GM18868 (cell line): ENCODE data around the gene MAP4K4.
"Not testable (repeated sequence)": the region's sequence is repeated elsewhere in the genome, so short reads cannot be mapped to it uniquely, and the experiment has no call there.

Experiments used
- ATAC-seq: cut with Tn5 transposase; IDR thresholded peaks from one replicate; pipeline ENCODE4 v1.9.1; 2021; ENCODE audit warnings: mild to moderate bottlenecking, moderate library complexity; ENCODE audit not compliant: unreplicated experiment

Gene MAP4K4

DNA sequence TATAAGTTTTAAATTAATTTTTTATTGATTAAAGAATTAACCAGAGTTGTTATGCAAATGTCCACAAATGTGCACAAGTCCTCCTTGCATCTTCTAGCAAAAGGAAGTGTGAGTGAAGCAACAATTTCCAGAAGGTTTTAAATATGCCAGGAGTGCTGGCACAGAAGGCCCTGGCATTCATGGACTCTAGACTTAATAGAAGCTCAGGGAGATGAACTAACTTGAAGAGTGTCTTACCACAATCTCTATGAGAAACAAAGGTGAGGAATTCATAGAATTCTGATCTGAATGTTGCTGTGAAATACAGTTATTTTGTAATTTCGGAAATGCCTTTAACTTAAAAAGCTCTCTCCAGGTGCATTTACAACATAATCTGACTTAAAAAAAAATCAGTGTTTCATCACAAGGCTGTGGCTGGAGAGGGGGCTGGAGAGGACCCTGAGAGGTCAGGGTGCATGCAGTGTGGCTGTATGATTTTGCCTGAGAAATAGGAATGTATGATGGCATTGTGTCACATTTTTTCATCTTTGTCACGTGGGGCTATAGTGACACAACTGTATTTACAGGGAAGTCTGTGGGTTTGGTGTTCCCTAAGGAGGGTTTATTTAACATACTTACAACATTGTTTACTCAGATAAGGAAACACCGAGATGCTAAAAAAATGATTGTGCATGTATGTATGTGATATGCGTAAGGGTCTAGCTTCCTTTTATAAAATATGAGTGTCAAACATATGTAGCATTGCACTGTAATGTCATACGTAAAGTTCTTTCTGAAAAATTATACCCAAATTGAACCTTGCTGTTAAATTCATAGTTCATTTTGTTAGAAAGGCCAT lies 66.2 kb downstream of the MAP4K4 start:
- no peak for ATAC-seq

DNA sequence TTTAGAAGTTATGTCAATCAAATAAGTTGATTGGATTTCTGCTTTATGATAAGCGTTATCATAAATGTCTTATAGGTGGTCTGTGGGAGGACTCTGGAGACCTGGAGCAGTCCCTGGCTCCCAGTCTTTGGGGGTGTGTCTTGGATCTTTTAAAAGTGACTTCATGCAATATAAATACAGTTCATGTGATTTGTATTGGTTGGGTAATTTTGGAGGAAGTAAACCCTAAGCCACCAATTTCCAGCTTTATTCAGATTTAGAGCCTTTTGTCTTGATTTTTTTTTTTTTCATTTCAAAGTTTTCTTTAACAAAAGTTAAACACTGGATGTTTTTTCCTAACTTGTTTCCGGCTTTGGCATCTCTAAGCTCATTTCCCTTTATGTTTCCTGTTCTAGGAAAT lies 68.8 kb downstream of the MAP4K4 start:
- no peak for ATAC-seq

DNA sequence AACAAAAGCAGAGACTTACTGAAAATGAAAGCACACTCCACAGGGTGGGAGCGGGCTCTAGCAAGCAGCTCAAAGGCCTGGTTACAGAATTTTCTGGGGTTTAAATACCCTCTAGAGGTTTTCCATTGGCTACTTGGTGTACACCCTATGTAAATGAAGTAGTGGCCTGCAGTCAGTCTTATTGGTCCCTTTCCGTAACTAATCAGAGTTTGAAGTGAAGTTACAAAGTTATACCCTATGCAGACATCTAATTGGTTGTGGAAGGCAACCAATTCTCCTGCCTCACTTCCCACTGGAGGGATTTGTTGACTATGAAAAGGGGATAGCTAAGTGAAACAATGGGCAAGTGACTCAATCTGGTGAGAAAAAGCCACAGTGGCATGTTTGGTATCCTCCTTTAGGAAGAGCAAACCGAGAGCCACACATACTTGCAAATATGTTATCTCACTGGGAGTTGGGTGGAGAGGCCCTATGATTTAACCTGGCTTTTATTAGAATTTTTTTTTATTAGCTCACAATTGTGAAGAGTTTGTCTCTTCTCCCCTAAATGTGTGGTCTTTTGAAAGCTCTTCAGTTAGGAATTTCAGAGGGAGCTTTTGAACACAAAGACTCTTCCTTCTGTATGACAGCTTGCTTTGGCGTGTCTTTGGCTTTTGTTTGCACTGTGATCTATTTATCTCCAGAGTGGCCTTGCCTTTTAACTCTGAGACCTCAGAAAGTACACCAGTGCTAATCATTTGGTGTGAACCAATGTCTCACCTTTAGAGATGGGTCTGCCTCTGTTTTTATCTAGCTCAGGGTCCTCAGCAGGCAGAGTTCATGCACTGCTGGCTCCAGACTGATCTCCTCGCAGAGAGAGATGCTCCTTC lies 69.6 kb downstream of the MAP4K4 start:
- ATAC-seq = no peak

DNA sequence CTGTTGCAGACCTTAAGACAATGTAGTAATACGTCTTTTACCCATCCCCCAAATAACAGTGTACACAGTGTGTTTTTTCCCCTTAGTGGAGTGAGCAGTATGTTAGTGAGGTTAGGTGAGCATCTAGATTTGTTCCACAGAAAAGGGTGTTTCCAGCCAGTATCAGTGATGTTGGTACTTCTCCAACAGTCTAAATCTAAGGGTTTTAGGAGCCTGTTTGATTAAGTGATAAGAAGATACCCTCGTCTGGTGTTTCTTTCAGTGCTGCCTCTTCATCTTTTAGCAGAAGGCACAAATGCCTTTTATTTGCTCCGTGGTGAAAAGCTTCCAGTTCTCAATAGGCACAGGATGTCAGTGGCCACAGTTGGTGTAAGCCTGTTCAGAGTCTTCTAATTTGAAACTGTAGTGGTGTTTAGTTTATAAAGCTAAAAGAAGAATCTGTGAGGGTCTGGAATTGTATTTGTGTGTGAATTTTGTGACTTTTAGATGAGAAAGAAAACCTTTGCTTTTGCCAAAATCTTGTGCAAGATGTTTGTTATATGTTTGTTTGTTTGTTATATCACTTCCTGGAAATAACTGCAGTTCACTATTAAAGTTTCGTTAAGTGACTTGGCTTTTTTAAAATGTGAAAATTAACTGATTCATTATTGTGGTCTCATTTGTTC lies 71.2 kb downstream of the MAP4K4 start:
- ATAC-seq = no peak

DNA sequence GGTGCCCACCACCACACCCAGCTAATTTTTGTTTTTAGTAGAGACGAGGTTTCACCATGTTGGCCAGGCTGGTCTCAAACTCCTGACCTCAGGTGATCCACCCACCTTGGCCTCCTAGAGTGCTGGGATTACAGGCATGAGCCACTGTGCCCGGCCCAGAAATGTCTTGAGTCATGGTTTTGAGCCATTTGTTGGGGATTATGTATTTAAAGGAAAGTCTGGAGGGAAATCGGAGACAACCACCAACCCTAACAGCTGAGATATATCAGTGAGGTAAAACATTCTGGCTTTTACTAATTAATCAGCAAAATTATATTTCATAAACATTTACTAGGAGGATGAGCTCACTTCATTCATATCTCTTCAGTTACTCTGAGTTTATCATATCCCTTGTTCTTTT lies 72.2 kb downstream of the MAP4K4 start:
- not testable (repeated sequence) for ATAC-seq

DNA sequence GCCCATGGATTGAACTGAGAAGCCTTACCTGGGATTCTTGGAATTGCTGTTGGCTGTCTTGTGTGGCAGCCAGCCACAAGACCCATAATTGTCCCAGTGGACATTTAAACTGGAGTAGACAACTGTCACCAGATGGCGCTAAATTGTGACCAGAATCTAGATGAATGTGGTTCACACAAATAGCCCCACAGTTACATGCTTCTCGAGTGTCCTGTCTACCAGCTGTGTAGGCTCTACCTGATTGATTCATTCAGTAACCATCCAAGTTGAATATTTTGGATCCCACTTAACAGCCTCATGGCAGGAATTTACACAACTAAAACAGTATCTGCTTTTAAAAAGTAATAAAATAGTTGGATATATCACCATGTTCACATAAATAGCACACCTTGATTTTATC lies 73.2 kb downstream of the MAP4K4 start:
- peak; percentile 70 for ATAC-seq

DNA sequence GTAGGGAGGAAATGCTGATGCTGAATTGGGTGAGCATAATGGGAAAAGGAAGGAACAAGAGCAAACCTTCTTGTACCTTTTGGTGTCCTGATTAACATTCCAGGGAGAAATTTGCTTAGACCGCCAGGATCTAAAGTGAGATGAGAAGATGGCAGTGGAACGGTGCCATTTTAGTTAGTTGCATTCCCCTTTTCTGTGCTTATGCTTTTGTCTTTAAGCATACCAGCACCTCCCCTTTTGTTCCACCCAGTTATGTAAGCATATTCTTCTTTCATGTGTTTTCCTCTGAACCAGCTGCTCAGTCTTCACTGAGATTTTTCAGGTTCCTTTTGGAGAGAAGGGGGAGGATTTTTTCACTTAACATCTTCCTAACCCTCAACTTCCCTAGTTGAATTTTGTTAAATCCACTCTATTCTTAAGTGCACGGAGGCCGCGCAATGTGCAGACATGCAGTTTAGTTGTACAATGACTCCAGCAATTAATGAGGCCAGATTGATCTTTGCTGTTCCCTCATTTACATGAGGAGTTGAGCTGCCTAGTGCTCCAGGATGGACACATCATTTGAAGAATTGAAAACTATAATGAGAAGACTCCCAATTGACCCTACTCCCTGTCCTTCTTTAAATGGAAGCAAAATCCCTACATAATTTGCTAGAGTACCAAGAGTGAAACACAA lies 73.9 kb downstream of the MAP4K4 start:
- no peak for ATAC-seq

DNA sequence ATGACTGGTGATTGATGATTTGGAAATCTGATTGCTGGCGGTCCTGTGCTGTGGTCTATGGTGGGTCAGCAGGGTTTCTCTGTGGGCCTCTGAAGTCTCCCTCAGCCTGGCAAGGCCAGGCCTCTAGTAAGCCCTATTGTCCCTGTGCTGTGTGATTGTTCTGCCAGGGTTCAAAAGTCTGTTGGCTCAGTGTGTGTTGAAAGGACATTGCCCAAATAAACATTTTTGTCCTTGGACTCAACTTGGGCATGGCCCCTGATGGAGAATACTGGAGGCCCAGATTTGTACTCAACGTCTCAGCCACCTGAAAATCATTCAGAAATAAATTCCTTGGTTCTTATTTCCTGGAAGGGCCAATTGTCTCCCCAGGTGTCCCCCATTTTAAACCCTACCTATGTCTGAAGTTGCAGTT lies 74.4 kb downstream of the MAP4K4 start:
- ATAC-seq = no peak

DNA sequence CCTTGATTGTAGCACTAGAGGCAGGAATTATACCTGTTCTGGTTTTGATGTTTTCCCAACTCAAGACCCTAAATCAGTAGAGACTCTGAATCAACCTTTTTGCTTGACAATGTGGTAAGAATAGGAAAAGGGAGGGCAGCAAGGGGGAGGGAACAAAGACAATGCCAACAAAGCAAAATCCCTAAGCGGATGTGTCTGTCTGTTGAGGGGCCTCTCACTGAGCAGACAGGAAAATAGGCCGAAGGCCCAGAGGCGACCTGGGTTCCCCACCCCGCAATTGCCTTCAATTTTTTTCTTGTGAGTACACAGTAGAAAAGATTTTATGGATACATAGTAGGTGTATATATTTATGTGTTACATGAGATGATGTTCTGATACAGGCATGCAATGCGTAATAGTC lies 75.6 kb downstream of the MAP4K4 start:
- ATAC-seq = no peak

DNA sequence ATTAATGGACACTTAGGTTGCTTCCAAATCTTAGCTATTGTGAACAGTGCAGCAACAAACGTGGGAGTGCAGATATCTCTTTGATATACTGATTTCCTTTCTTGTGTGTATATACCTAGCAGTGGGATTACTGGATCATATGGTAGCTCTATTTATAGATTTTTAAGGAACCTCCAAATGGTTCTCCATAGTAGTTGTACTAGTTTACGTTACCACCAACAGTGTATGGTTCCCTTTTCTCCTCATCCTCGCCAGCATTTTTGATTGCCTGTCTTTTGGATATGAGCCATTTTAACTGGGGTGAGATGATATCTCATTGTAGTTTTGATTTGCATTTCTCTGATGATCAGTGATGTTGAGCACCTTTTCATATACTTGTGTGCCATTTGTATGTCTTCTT lies 76.5 kb downstream of the MAP4K4 start:
- not testable (repeated sequence) for ATAC-seq

DNA sequence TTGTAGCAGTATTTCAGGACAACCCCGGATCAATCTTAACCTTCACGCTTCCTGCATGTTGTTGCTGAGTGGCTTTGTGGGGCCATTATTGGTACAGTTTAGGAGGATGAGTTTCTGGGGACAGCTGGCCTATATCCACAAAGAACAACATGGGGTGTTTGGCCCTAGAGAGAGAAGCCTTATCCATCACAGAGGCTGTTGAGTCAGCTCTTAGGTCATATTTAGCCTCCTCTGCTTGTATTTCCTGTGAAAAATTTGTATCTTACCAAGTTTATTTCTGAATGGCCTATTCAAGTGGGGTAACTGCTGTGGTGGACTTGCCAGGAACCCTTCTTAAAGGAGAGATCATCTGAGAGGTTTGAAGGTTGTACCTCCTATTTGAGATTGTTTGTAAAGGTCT lies 77.6 kb downstream of the MAP4K4 start:
- ATAC-seq = no peak

DNA sequence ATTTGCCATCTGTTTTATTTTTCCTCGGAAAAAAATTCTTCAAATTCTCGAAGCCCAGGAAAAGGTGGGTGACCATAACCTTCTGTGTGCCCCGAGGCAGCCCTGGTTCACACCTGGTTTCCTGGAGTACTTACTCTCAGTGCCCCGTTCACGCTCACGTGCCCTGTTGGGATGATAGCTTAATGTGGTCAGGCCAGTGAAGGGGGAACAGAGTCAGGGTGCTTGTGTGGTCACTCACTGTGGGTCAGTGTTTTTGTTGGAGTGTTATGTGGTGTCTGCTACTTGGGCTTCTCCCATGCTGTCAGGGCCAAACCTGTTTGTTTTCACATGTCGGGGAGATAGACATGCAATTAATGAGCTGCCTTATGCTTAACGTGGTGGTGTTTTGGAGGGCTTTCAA lies 78.1 kb downstream of the MAP4K4 start:
- no peak for ATAC-seq

DNA sequence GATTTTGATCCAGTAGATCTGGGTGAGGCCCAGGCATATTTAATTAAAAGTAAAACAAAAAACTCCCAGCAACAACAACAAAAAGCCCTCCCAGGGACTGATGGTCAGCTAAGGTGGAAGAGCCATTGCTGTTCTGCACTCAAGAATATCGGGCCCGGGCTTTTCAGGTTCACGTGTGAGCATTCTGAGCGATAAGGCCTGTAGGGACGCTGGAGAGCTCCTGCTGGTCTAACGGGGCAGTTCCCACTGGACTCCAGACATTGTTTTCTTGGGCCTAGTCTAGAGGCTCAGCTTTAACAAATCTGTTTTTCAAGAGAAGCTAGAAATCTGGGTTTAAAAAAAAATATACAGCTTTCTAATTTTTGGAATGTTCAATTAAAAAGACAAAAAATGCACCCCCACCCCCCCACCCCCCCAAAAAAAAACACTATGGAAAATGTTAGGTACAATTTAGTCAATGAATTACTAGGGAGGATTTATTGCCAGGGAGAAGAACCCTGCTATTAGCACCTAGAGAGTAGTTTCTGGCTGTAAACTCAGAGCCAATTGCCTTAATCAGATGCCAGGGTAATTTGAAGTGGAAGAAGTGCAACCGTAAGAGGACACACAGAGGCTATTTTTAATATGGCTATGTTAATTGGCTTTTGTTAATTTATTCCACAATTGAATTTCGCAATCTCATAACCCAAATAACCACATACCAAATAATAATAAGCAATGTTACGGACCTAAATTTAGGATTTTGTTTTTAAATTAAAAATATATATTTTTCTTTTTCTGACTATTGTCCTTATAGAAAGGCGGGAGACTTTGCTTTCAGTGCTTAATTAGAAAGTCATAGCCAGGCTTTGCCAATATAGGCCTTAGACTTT lies 78.9 kb downstream of the MAP4K4 start:
- ATAC-seq = no peak

DNA sequence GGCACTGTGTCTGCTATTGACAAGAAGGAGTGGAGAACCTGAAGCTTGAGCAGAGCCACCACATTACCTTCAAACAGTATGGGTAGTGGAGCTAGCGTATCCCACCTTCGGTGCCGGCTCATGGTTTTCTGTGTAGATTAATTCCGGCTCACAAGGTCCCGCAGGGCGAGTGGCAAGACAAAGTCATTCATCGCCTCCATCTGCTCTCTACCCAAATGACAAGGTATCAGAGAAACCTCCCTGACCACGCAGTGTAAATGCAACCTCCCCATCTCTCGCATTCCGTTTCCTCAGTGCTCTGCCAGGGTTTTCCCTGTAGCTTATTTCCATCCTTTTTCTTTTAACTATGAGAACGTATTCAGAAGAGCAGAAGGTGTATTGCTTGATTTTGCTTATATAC lies 79.8 kb downstream of the MAP4K4 start:
- ATAC-seq = no peak

DNA sequence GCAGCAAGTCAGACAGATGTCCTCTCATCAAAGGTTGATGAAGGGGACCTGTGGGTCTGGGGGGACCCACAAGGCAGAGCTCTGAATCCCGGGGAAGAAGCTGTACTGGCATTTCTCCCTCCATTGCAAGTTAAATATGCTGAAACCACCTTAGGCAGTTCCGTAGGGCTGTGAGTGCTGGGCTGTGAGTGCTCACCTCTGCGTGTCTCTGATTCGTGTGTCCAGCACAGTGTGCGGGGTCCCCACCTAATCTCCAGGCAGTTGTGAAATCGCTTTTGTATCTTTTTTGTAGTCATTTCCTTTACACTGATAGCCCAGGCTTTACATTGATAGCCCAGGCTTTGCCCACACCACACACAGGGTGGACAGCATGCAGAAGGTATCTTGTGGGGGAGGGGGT lies 80.6 kb downstream of the MAP4K4 start:
- ATAC-seq = no peak

DNA sequence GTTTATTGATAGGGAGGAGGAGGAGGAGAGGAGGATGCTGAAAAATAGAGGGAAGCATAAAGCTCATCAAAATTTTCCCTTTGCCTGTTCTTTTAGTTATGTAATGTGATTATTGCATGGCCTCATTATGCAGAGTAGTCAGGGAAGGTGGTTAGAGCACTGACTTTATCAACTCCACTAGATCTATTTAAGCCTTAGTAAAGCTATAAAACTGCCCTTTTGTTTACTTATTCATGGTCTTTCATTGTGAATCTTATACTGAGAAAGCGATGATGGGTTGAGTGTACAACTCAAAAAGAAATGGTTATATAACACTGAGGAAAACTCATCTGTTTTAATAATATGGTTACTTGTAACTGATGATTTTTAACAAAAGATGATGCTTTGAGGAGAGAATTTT lies 81.7 kb downstream of the MAP4K4 start:
- ATAC-seq = no peak

DNA sequence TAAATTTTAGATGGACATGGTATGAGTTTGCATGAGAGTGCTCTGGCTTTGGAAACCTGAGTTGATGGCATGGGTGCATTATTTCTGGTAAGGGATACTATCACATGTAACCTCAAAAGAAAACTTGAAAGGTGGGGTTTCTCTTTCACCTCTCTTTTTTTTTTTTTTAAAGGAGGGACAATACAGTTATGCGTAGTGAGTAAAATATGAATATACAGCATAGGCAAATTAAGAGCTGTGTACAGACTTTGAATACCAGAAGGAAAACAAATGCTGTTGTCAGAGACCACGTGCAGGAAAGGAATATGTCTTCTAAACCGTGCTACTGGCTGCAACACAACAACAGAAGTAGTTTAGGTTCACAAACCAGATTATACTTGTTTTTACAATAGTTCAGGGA lies 82.1 kb downstream of the MAP4K4 start:
- no peak for ATAC-seq

DNA sequence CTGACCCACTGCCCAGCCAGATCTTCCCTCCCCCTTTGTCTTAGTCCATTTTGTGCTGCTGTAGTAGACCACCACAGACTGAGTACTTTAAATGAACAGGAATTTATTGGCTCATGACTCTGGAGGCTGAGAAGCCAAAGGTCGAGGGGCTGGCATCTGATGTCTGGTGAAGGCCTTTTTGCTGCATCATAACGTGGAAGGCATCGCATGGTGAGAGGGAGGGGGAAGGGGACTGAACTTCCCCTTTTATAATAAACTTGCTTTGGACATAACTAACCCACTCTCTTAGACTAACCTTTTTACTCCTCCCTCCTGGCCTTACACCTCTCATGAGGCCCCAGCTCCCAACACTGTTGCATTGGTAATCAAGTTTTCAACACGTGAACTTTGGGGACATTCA lies 83.8 kb downstream of the MAP4K4 start:
- ATAC-seq = no peak

DNA sequence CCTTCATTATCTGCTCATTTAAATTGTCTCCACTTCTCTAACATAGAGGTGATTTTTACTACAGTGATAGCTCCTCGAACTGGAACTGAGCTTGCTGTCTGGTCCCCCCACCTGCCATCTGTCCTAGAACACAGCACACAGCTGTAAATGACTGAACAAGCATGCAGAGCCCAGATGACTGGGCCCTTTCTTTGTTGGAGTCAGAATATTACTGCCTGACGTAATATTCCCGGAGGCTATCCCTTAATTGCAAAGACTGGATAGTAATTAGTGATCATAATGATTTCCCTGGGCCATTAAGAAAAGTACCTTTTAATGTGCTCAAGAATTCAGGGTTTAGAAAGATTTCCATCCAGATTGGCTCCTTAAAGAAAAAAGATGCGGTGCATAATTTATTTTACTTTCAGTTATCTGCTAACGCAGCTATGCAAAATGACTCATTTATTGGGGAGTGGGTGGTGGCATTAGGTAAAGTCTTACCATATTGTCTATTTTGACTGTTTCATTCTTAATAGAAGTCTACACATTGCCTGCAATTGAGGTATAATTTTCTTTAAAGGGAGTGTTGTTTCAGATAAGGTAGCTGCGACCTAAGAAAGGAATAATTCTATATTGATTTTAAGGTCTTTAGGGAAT lies 84.4 kb downstream of the MAP4K4 start:
- ATAC-seq = no peak

DNA sequence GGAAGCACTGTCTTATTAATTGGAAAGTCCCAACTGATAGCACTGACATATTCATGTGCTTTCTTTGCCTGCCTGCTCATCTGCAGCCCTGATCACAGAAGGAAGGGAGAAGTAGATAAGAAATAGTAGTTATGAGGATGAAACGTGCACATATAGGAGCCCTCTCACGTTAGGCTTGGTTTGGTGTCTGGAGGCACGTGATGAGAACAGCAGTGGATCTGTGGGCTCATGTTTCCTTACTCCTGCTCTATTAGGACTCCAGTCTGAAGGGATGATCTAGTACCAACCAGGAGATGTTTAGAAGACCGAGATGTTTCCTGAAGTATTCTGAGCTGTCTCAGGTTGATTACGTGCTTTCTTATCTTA lies 84.9 kb downstream of the MAP4K4 start:
- ATAC-seq = no peak
